ENCODE results near the gene RAB40B. TPM values are rescaled to one million over a fixed set of nuclear protein-coding genes. Genes with fewer than 3 reads are reported as not detected.

RAB40B gene
- total RNA-seq, 6 experiments from 2014 or later: 3.7 to 12.5 (median 9.3) TPM

- intact Hi-C loops (cut with DNase I): no loop called here
- H3K4me3 ChIP-seq: no peak overlapping the region
- H3K4me1 ChIP-seq: peaks cover 0 to 5% (median 0%) of the 10 kb centered on the region in 4 donors
- no peak overlapping the region for H3K27ac ChIP-seq
- H3K27me3 ChIP-seq: no peaks in the 10 kb centered on the region
- DNase-seq (no peak), ATAC-seq (no peak)
- no peaks in the 10 kb centered on the region for H3K9me3 ChIP-seq
- WGBS (ENCODE audit: insufficient coverage, low coverage, low lambda C conversion rate, missing lambda C conversion rate): 54% methylated on average over 2 of the region's 2 CpGs
- no peaks in the 10 kb centered on the region for H3K36me3 ChIP-seq
- TF ChIP-seq CTCF (IDR thresholded peaks at IDR 0.05) (no peak), POLR2A (IDR thresholded peaks at IDR 0.05) (no peak)
These were observed 3.9 kb downstream of the RAB40B start for GRCh38 chr17:82694647-82695046.

- ATAC-seq (no peak), DNase-seq (no peak)
- intact Hi-C loops (cut with DNase I): no loop called here
- WGBS (ENCODE audit: insufficient coverage, low coverage, low lambda C conversion rate, missing lambda C conversion rate): 89% methylated on average over 21 of the region's 22 CpGs
- no peaks in the 10 kb centered on the region for H3K9me3 ChIP-seq
- peaks cover 0 to 5% (median 0%) of the 10 kb centered on the region in 4 donors for H3K4me1 ChIP-seq
- H3K27ac ChIP-seq: no peak overlapping the region
- TF ChIP-seq POLR2A (IDR thresholded peaks at IDR 0.05) (no peak), CTCF (IDR thresholded peaks at IDR 0.05) (no peak)
- no peaks in the 10 kb centered on the region for H3K36me3 ChIP-seq
- H3K4me3 ChIP-seq: no peak overlapping the region
- H3K27me3 ChIP-seq: no peaks in the 10 kb centered on the region
These were observed 5.2 kb downstream of the RAB40B start for GRCh38 chr17:82693168-82693867.

- H3K36me3 ChIP-seq: no peaks in the 10 kb centered on the region
- no peaks in the 10 kb centered on the region for H3K27me3 ChIP-seq
- H3K27ac ChIP-seq: no peak overlapping the region
- peaks cover 0 to 11% (median 4%) of the 10 kb centered on the region in 4 donors for H3K4me1 ChIP-seq
- ATAC-seq (no peak), DNase-seq (no peak)
- TF ChIP-seq CTCF (IDR thresholded peaks at IDR 0.05): no peak
- TF ChIP-seq POLR2A (IDR thresholded peaks at IDR 0.05): no peak
- no peaks in the 10 kb centered on the region for H3K9me3 ChIP-seq
- WGBS (ENCODE audit: insufficient coverage, low coverage, low lambda C conversion rate, missing lambda C conversion rate): no CpG with 5 or more reads among the region's 16 CpGs
- H3K4me3 ChIP-seq: no peak overlapping the region
- intact Hi-C loops (cut with DNase I): no loop called here
These were observed 6.2 kb downstream of the RAB40B start for GRCh38 chr17:82692268-82692667.

GRCh38 chr17:82691714-82692113, 6.8 kb downstream of the RAB40B start:
- TF ChIP-seq POLR2A (IDR thresholded peaks at IDR 0.05): no peak
- TF ChIP-seq CTCF (IDR thresholded peaks at IDR 0.05): no peak
- H3K4me1 ChIP-seq: peaks cover 0 to 13% (median 4%) of the 10 kb centered on the region in 4 donors
- no peak overlapping the region for H3K27ac ChIP-seq
- ATAC-seq: no peak
- no peak for DNase-seq
- H3K27me3 ChIP-seq: no peaks in the 10 kb centered on the region
- no peaks in the 10 kb centered on the region for H3K9me3 ChIP-seq
- H3K36me3 ChIP-seq: no peaks in the 10 kb centered on the region
- no peak overlapping the region for H3K4me3 ChIP-seq
- 85% methylated on average over 4 of the region's 17 CpGs for WGBS (ENCODE audit: insufficient coverage, low coverage, low lambda C conversion rate, missing lambda C conversion rate)
- intact Hi-C loops (cut with DNase I): no loop called here

Measured in right lobe of liver (tissue), 6 donors.